Panc1 (cell line): ENCODE measurements around the gene TSPAN5. TPM values are rescaled to one million over a fixed set of nuclear protein-coding genes. Genes with fewer than 3 reads are reported as not detected.

Source experiments
- ATAC-seq: fragments of 200-7000 bp; cut with Tn5 transposase; 2 replicates; pipeline ENCODE4 v1.9.1; 2020; ENCODE audit warnings: mild to moderate bottlenecking, moderate library complexity
- BruUV-seq: library from RNA; stranded (reverse); fragments of 400-500 nt; replicated peaks from 2 replicates; lab custom pipeline; 2021; lab: Mats Ljungman, UMichigan
- CTCF ChIA-PET: fragments of 300-600 bp; sonication (Branson Sonifier 250); formaldehyde crosslinking; loops from one replicate; lab custom pipeline; 2022; ENCODE audit warnings: antibody characterized with exemption; lab: Charles Lee
- POLR2A ChIA-PET: fragments of 300-600 bp; sonication (Branson Sonifier 250); formaldehyde crosslinking; loops from one replicate; lab custom pipeline; 2022; ENCODE audit warnings: antibody characterized with exemption; lab: Charles Lee
- DNase-seq: peaks from one replicate; pipeline ENCODE4 v3.0.0-alpha.2; 2010; ENCODE audit warnings: low read depth, low spot score
- H3K27ac ChIP-seq: 2 replicates; pipeline ENCODE4 v1.5.1; 2011; ENCODE audit warnings: mild to moderate bottlenecking, low read length, inconsistent platforms
- H3K27me3 ChIP-seq: fragments of 200-500 bp; sonication (Bioruptor generic); 2 replicates; pipeline ENCODE4 v1.6.0; 2014; ENCODE audit warnings: low read length, inconsistent platforms; ENCODE audit not compliant: control insufficient read depth, insufficient read depth
- H3K36me3 ChIP-seq: fragments of 200-500 bp; sonication (Bioruptor generic); 2 replicates; pipeline ENCODE4 v1.5.1; 2014; ENCODE audit warnings: inconsistent platforms, mild to moderate bottlenecking, low read length, moderate library complexity; ENCODE audit not compliant: control insufficient read depth, insufficient read depth
- H3K4me1 ChIP-seq: 2 replicates; pipeline ENCODE4 v1.5.1; 2011; ENCODE audit warnings: inconsistent platforms, mild to moderate bottlenecking, low read length, moderate library complexity; ENCODE audit not compliant: control insufficient read depth, insufficient read depth
- H3K4me3 ChIP-seq, 2 experiments: 2 replicates each; pipeline ENCODE4 v1.5.1; 2011 to 2012; ENCODE audit warnings: low read depth in 2 of 2, low read length in 2 of 2, mild to moderate bottlenecking in 2 of 2, inconsistent platforms in 1 of 2, moderate library complexity in 1 of 2
- H3K9me3 ChIP-seq: fragments of 200-500 bp; sonication (Bioruptor generic); 2 replicates; pipeline ENCODE4 v1.5.1; 2014; ENCODE audit warnings: low read depth, mild to moderate bottlenecking, inconsistent platforms, low read length, moderate library complexity; ENCODE audit not compliant: control insufficient read depth, insufficient read depth
- CTCF ChIP-seq: fragments of 450-650 bp; IDR thresholded peaks from 2 replicates; pipeline ENCODE4 v1.5.1; 2017; ENCODE audit warnings: mild to moderate bottlenecking
- POLR2AphosphoS5 ChIP-seq: IDR thresholded peaks from 2 replicates; pipeline ENCODE4 v1.6.1; 2012; ENCODE audit warnings: mild to moderate bottlenecking, low read depth, low read length, moderate library complexity
- REST ChIP-seq, 2 experiments: IDR thresholded peaks; 2 replicates each; pipeline ENCODE4 v1.6.1; 2011 to 2012; ENCODE audit warnings: low read depth in 2 of 2, control low read depth in 1 of 2, low read length in 1 of 2, mild to moderate bottlenecking in 1 of 2, moderate library complexity in 1 of 2; ENCODE audit not compliant: insufficient read depth in 1 of 2
- SIN3A ChIP-seq: IDR thresholded peaks from 2 replicates; pipeline ENCODE4 v1.6.1; 2012; ENCODE audit warnings: low read depth, mild to moderate bottlenecking, low read length, moderate library complexity, borderline replicate concordance; ENCODE audit not compliant: insufficient read depth
- TCF7L2 ChIP-seq: IDR thresholded peaks from 2 replicates; pipeline ENCODE4 v1.6.1; 2011; ENCODE audit warnings: mild to moderate bottlenecking, low read depth, low read length, inconsistent platforms
- in situ Hi-C: cut with HindIII; loops from 2 replicates; pipeline ENCODE4 v1.10.0; 2016; ENCODE audit warnings: low sequenced_read_pairs, low pct_unique_long_range_greater_than_20kb
- intact Hi-C: fragments of 100-400 bp; cut with micrococcal nuclease; formaldehyde crosslinking; loops from one replicate; pipeline ENCODE4 v1.10.0; 2022; ENCODE audit not compliant: unreplicated experiment
- total RNA-seq: library from RNA; stranded (reverse); gene quantifications from one replicate; pipeline ENCODE4 v1.2.1, GENCODE V29; 2021; ENCODE audit not compliant: unreplicated experiment

The TSPAN5 gene
- total RNA-seq, 1 experiment from 2014 or later = 61.9 TPM

GRCh38 chr4:98586962-98587354, 71.5 kb downstream of the TSPAN5 start:
- CTCF ChIA-PET = no interaction called here
- Histone ChIP-seq H3K9me3 (no peaks in the 10 kb centered on the region), H3K4me1 (peaks cover 10% of the 10 kb centered on the region), H3K27me3 (no peaks in the 10 kb centered on the region), H3K36me3 (no peaks in the 10 kb centered on the region), H3K4me3 (no peak overlapping the region), H3K27ac (no peak overlapping the region)
- no TSS peak for BruUV-seq
- no peak for ATAC-seq
- TF ChIP-seq TCF7L2 = no peak
- no peak for TF ChIP-seq POLR2AphosphoS5
- TF ChIP-seq SIN3A = no peak
- no peak for TF ChIP-seq CTCF
- no peak for TF ChIP-seq REST (IDR thresholded peaks at IDR 0.05; ENCODE audit: insufficient read depth in 1 of 2, low read depth in 2 of 2, low read length in 1 of 2)
- POLR2A ChIA-PET = no interaction called here
- intact Hi-C loops (no loop called here), in situ Hi-C loops (no loop called here)
- no peak for DNase-seq

DNA sequence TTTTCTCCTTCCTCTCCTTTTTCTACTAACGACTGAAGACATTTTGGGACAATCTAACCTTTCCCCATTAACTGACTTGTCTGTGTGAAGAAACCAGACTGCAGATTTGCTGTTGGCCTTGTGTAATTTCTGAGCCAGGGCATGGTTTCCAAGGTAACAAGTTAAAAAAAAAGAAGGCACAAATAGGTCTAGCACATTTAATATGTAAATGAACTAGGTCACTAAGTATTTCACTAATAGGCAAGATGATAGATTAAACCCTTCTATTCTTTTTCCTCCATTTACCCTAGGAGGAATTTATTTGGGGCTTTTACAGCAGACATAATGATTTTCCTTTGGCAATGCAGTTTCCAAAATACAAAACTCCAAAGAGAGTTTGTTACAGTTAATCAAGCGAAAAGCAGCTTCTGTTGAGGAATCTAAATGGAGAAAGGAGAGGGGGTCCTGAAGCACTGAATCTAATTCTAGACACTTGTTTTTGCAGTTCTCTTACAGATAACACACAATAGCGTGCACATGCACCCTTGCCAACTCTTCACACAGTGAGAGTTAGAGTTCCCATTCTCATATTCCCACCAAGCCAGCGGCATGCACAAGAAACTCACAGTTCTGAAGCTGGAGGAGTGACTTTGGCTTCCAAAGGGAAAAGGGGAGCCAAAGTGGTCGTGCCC, 72.0 kb downstream of the TSPAN5 start:
- in situ Hi-C loops = no loop called here
- POLR2A ChIA-PET = no interaction called here
- no peak for TF ChIP-seq SIN3A
- no peak for TF ChIP-seq TCF7L2
- no peak for TF ChIP-seq REST (IDR thresholded peaks at IDR 0.05; ENCODE audit: insufficient read depth in 1 of 2, low read depth in 2 of 2, low read length in 1 of 2)
- TF ChIP-seq POLR2AphosphoS5 = no peak
- no peak for TF ChIP-seq CTCF
- CTCF ChIA-PET = no interaction called here
- DNase-seq (no peak), ATAC-seq (no peak)
- H3K4me1 ChIP-seq = peaks cover 10% of the 10 kb centered on the region
- no peak overlapping the region for H3K27ac ChIP-seq
- intact Hi-C loops = no loop called here
- no peak overlapping the region for H3K4me3 ChIP-seq
- BruUV-seq = no TSS peak
- H3K36me3 ChIP-seq = no peaks in the 10 kb centered on the region
- H3K27me3 ChIP-seq = no peaks in the 10 kb centered on the region
- H3K9me3 ChIP-seq = no peaks in the 10 kb centered on the region
